CD14-positive monocyte (primary cell): ENCODE data around the gene OR3A3. TPM values are rescaled to one million over a fixed set of nuclear protein-coding genes. Genes with fewer than 3 reads are reported as not detected.

ENCODE experiments used
- DNase-seq, 3 donors: peaks; one replicate each; pipeline ENCODE4 v3.0.0-alpha.2; 2011 to 2022
- H2AFZ ChIP-seq: 2 replicates; pipeline ENCODE4 v1.6.0; 2012; ENCODE audit warnings: mild to moderate bottlenecking, low read depth, low read length, inconsistent platforms; ENCODE audit not compliant: insufficient read depth, poor library complexity, severe bottlenecking
- H3K27ac ChIP-seq, 2 donors: 1 replicate in 1 of 2; 2 replicates in 1 of 2; pipeline ENCODE4 v1.5.1; 2012 to 2013; ENCODE audit warnings: low read length in 2 of 2, control low read depth in 1 of 2, inconsistent platforms in 1 of 2, low read depth in 1 of 2, mild to moderate bottlenecking in 1 of 2
- H3K27me3 ChIP-seq, 2 donors: one replicate each; pipeline versions ENCODE4 v1.6.0 to v1.6.1; 2011 to 2013; ENCODE audit warnings: low read length in 2 of 2; ENCODE audit not compliant: control insufficient read depth in 2 of 2, insufficient read depth in 2 of 2
- H3K36me3 ChIP-seq, 2 donors: replicated peaks in 1 of 2; 1 replicate in 1 of 2; 2 replicates in 1 of 2; pipeline versions ENCODE4 v1.5.1 to v1.6.1; 2012 to 2013; ENCODE audit warnings: low read length in 2 of 2, control low read depth in 1 of 2, inconsistent platforms in 1 of 2, mild to moderate bottlenecking in 1 of 2; ENCODE audit not compliant: insufficient read depth in 2 of 2, control insufficient read depth in 1 of 2
- H3K4me1 ChIP-seq, 2 donors: 1 replicate in 1 of 2; 2 replicates in 1 of 2; pipeline versions ENCODE4 v1.5.1 to v1.6.1; 2012 to 2013; ENCODE audit warnings: low read length in 2 of 2, control low read depth in 1 of 2, inconsistent platforms in 1 of 2, mild to moderate bottlenecking in 1 of 2, moderate library complexity in 1 of 2; ENCODE audit not compliant: insufficient read depth in 2 of 2, control insufficient read depth in 1 of 2
- H3K4me2 ChIP-seq: replicated peaks from 2 replicates; pipeline ENCODE3; 2012; ENCODE audit warnings: low read length, moderate library complexity, mild to moderate bottlenecking; ENCODE audit not compliant: poor library complexity, severe bottlenecking; ENCODE audit errors: extremely low read depth
- H3K4me3 ChIP-seq, 3 experiments: fragments of 200-600 bp in 1 of 3; sonication (generic) in 1 of 3; replicated peaks in 1 of 3; 1 replicate in 2 of 3; 2 replicates in 1 of 3; pipeline ENCODE4 v1.5.1; 2011 to 2013; ENCODE audit warnings: low read length in 3 of 3, mild to moderate bottlenecking in 3 of 3, control low read depth in 2 of 3, low read depth in 2 of 3, inconsistent platforms in 1 of 3, moderate library complexity in 1 of 3
- H3K79me2 ChIP-seq: 2 replicates; pipeline ENCODE4 v1.6.0; 2012; ENCODE audit warnings: mild to moderate bottlenecking, control low read depth, inconsistent platforms, low read length, moderate library complexity; ENCODE audit not compliant: insufficient read depth
- H3K9ac ChIP-seq: 2 replicates; pipeline ENCODE4 v1.6.0; 2017; ENCODE audit warnings: low read length, mild to moderate bottlenecking; ENCODE audit not compliant: insufficient read depth, poor library complexity, severe bottlenecking
- H3K9me3 ChIP-seq, 2 donors: replicated peaks in 1 of 2; 1 replicate in 1 of 2; 2 replicates in 1 of 2; pipeline versions ENCODE4 v1.5.1 to v1.6.1; 2012 to 2013; ENCODE audit warnings: low read length in 2 of 2, control low read depth in 1 of 2; ENCODE audit not compliant: control insufficient read depth in 1 of 2, insufficient read depth in 1 of 2
- H4K20me1 ChIP-seq: 2 replicates; pipeline ENCODE4 v1.6.0; 2012; ENCODE audit warnings: mild to moderate bottlenecking, low read length, control low read depth, moderate library complexity; ENCODE audit not compliant: insufficient read depth
- H3K27ac Mint-ChIP-seq, 7 donors: one replicate each; pipeline ENCODE4 v1.8.0; 2020; ENCODE audit warnings: mild to moderate bottlenecking in 7 of 7, mixed read lengths in 7 of 7, moderate library complexity in 6 of 7, inconsistent platforms in 2 of 7
- H3K27me3 Mint-ChIP-seq, 3 donors: one replicate each; pipeline ENCODE4 v1.8.0; 2021 to 2022; ENCODE audit warnings: low read depth in 3 of 3, mild to moderate bottlenecking in 3 of 3, mixed read lengths in 3 of 3, moderate library complexity in 3 of 3, inconsistent platforms in 1 of 3
- H3K36me3 Mint-ChIP-seq, 2 donors: one replicate each; pipeline ENCODE4 v1.8.0; 2020; ENCODE audit warnings: mixed read lengths in 2 of 2, inconsistent platforms in 1 of 2, mild to moderate bottlenecking in 1 of 2
- H3K4me1 Mint-ChIP-seq: one replicate; pipeline ENCODE4 v1.8.0; 2020; ENCODE audit warnings: mild to moderate bottlenecking, mixed read lengths
- H3K4me3 Mint-ChIP-seq, 2 donors: one replicate each; pipeline ENCODE4 v1.8.0; 2020; ENCODE audit warnings: mild to moderate bottlenecking in 2 of 2, mixed read lengths in 2 of 2, moderate library complexity in 1 of 2
- H3K9me3 Mint-ChIP-seq, 7 donors: one replicate each; pipeline ENCODE4 v1.8.0; 2020 to 2022; ENCODE audit warnings: mixed read lengths in 7 of 7, mild to moderate bottlenecking in 6 of 7, moderate library complexity in 6 of 7, inconsistent platforms in 2 of 7
- CTCF ChIP-seq: fragments of 200-600 bp; IDR thresholded peaks from one replicate; pipeline ENCODE4 v1.8.0; 2022; ENCODE audit warnings: antibody characterized with exemption, mild to moderate bottlenecking
- WGBS: methylation state at CpG from one replicate; pipeline ENCODE4 v1.1.5; 2013; ENCODE audit warnings: missing lambda C conversion rate; ENCODE audit not compliant: insufficient coverage; 5-methylcytosine and 5-hydroxymethylcytosine counted together
- intact Hi-C, 2 donors: fragments of 100-400 bp; cut with micrococcal nuclease; formaldehyde crosslinking; loops; one replicate each; pipeline versions ENCODE4 v1.15.0 to v1.15.1; 2023
- polyA plus RNA-seq, 3 donors: library from polyadenylated mRNA; depleted of rRNA in 1 of 3; unstranded in 2 of 3; stranded (reverse) in 1 of 3; fragments of 300-500 nt in 2 of 3; fragments of >200 nt in 1 of 3; fragmentation: Illumina TruSeq in 2 of 3; gene quantifications; 1 replicate in 2 of 3; 2 replicates in 1 of 3; pipeline ENCODE4 v1.2.3, GENCODE V29; 2012 to 2021
- small RNA-seq: library from RNA; depleted of rRNA; stranded (forward); fragments of <200 nt; gene quantifications from one replicate; pipeline ENCODE3, GENCODE V24; 2012; ENCODE audit warnings: low read depth; ENCODE audit not compliant: insufficient read length

The OR3A3 gene
- polyA plus RNA-seq, 3 donors, result not detected

- H3K9me3 Mint-ChIP-seq, result peaks cover 3 to 18% (median 9%) of the 10 kb centered on the region in 7 donors
- H3K4me1 ChIP-seq, result no peaks in the 10 kb centered on the region
- no peaks in the 10 kb centered on the region for H3K27me3 ChIP-seq
- no peak overlapping the region for H3K27ac ChIP-seq
- H3K36me3 Mint-ChIP-seq, result no peaks in the 10 kb centered on the region
- peaks cover 0 to 3% of the 10 kb centered on the region in 2 donors for H3K9me3 ChIP-seq
- H3K36me3 ChIP-seq, result no peaks in the 10 kb centered on the region
- 96% methylated on average over 20 of the region's 21 CpGs for WGBS
- no peak overlapping the region for H2AFZ ChIP-seq
- no peak overlapping the region for H3K9ac ChIP-seq
- peaks cover 0 to 6% (median 4%) of the 10 kb centered on the region in 3 donors for H3K27me3 Mint-ChIP-seq
- TF ChIP-seq CTCF, result no peak
- no peak for DNase-seq
- H3K4me2 ChIP-seq, result no peak overlapping the region
- H3K4me1 Mint-ChIP-seq, result peaks cover 5% of the 10 kb centered on the region
- no peaks in the 10 kb centered on the region for H3K79me2 ChIP-seq
- H4K20me1 ChIP-seq, result no peaks in the 10 kb centered on the region
- H3K4me3 Mint-ChIP-seq, result no peak overlapping the region
- H3K27ac Mint-ChIP-seq, result no peak overlapping the region
- intact Hi-C loops, result no loop called here
- no peak overlapping the region for H3K4me3 ChIP-seq
Measured at GRCh38 chr17:3472137-3472536, 61.0 kb downstream of the OR3A3 start.

Small RNA genes lying within 50 kb of the gene (small RNA-seq; reads per million reads assigned to genes)
- not detected for gene OR1AC1P

Other genes with a start within 250 kb of the OR3A3 start
- gene OR1A2, start 213.9 kb upstream of the OR3A3 start, polyA plus RNA-seq, result not detected
- gene OR1A1, start 203.7 kb upstream of the OR3A3 start, polyA plus RNA-seq, result not detected
- under 1 TPM in 1 of 3 donors, not detected in 2; 0.18 TPM for gene OR3A1, start 113.0 kb upstream of the OR3A3 start, polyA plus RNA-seq
- gene OR3A2, start 25.1 kb upstream of the OR3A3 start, polyA plus RNA-seq, result not detected
- gene OR1E1, start 13.0 kb upstream of the OR3A3 start, polyA plus RNA-seq, result not detected
- not detected for gene OR1E2, start 22.5 kb downstream of the OR3A3 start, polyA plus RNA-seq
- under 1 TPM in 1 of 3 donors, not detected in 2; 0.13 TPM for gene SPATA22, start 60.4 kb downstream of the OR3A3 start, polyA plus RNA-seq
- gene ASPA, start 64.6 kb downstream of the OR3A3 start, polyA plus RNA-seq, result not detected
- under 1 TPM in 1 of 3 donors, not detected in 2; 0.01 TPM for gene TRPV3, start 146.4 kb downstream of the OR3A3 start, polyA plus RNA-seq
- 1 to 10 TPM in 1 of 3 donors, not detected in 2; 3.6 TPM for gene TRPV1, start 198.0 kb downstream of the OR3A3 start, polyA plus RNA-seq
- gene SHPK, start 224.9 kb downstream of the OR3A3 start, polyA plus RNA-seq, result 1 to 10 TPM; 4.3 to 4.6 (median 4.6) TPM
- 10 to 100 TPM; 11.6 to 11.8 (median 11.7) TPM for gene CTNS, start 225.4 kb downstream of the OR3A3 start, polyA plus RNA-seq